ENCODE data around the gene TACR1. TPM values are rescaled to one million over a fixed set of nuclear protein-coding genes. Genes with fewer than 3 reads are reported as not detected.

TACR1 gene
- total and polyA plus RNA-seq, 2 donors from 2014 or later, result 0.49 to 5.1 TPM

GRCh38 chr2:75066121-75066902 is 133.0 kb downstream of the TACR1 start:
- DNase-seq (no peak), FAIRE-seq (no peak)
- Histone ChIP-seq H3K36me3 (ENCODE audit: control insufficient read depth in 2 of 3, insufficient read depth in 3 of 3, low read length in 3 of 3) (no peaks in the 10 kb centered on the region), H3K27ac (ENCODE audit: low read depth in 2 of 2, low read length in 2 of 2) (no peak overlapping the region), H3K9ac (ENCODE audit: low read length in 3 of 3) (no peak overlapping the region), H3K9me3 (ENCODE audit: control insufficient read depth in 2 of 3, insufficient read depth in 1 of 3, low read length in 3 of 3) (no peaks in the 10 kb centered on the region), H3K4me3 (ENCODE audit: low read length in 3 of 3) (no peak overlapping the region), H3K27me3 (ENCODE audit: control insufficient read depth, insufficient read depth, low read length) (no peaks in the 10 kb centered on the region), H3K4me1 (ENCODE audit: control insufficient read depth in 2 of 3, insufficient read depth in 2 of 3, low read depth in 1 of 3, low read length in 3 of 3) (no peaks in the 10 kb centered on the region)
- intact Hi-C loops (cut with DNase I), result no loop called here
- no peak for TF ChIP-seq CTCF (IDR thresholded peaks at IDR 0.05; ENCODE audit: borderline replicate concordance, extremely low read depth, insufficient read depth)

GRCh38 chr2:75065402-75066008 is 133.8 kb downstream of the TACR1 start:
- DNase-seq, result no peak
- Histone ChIP-seq H3K27me3 (ENCODE audit: control insufficient read depth, insufficient read depth, low read length) (no peaks in the 10 kb centered on the region), H3K9ac (ENCODE audit: low read length in 3 of 3) (no peak overlapping the region), H3K27ac (ENCODE audit: low read depth in 2 of 2, low read length in 2 of 2) (no peak overlapping the region), H3K9me3 (ENCODE audit: control insufficient read depth in 2 of 3, insufficient read depth in 1 of 3, low read length in 3 of 3) (no peaks in the 10 kb centered on the region), H3K36me3 (ENCODE audit: control insufficient read depth in 2 of 3, insufficient read depth in 3 of 3, low read length in 3 of 3) (no peaks in the 10 kb centered on the region), H3K4me3 (ENCODE audit: low read length in 3 of 3) (no peak overlapping the region), H3K4me1 (ENCODE audit: control insufficient read depth in 2 of 3, insufficient read depth in 2 of 3, low read depth in 1 of 3, low read length in 3 of 3) (no peaks in the 10 kb centered on the region)
- no peak for FAIRE-seq
- no peak for TF ChIP-seq CTCF (IDR thresholded peaks at IDR 0.05; ENCODE audit: borderline replicate concordance, extremely low read depth, insufficient read depth)
- intact Hi-C loops (cut with DNase I), result no loop called here

- DNase-seq, result peak in 4 of 5 donors; percentile 74 to 80 (median 78)
Measured at GRCh38 chr2:75064691-75065396, 134.5 kb downstream of the TACR1 start.

More at GRCh38 chr2:75064691-75065396, 134.5 kb downstream of the TACR1 start:
- Histone ChIP-seq H3K4me1 (ENCODE audit: control insufficient read depth in 2 of 3, insufficient read depth in 2 of 3, low read depth in 1 of 3, low read length in 3 of 3) (no peaks in the 10 kb centered on the region), H3K4me3 (ENCODE audit: low read length in 3 of 3) (no peak overlapping the region), H3K9me3 (ENCODE audit: control insufficient read depth in 2 of 3, insufficient read depth in 1 of 3, low read length in 3 of 3) (no peaks in the 10 kb centered on the region), H3K27ac (ENCODE audit: low read depth in 2 of 2, low read length in 2 of 2) (no peak overlapping the region), H3K9ac (ENCODE audit: low read length in 3 of 3) (no peak overlapping the region), H3K36me3 (ENCODE audit: control insufficient read depth in 2 of 3, insufficient read depth in 3 of 3, low read length in 3 of 3) (no peaks in the 10 kb centered on the region), H3K27me3 (ENCODE audit: control insufficient read depth, insufficient read depth, low read length) (no peaks in the 10 kb centered on the region)
- intact Hi-C loops (cut with DNase I), result no loop called here
- TF ChIP-seq CTCF (IDR thresholded peaks at IDR 0.05; ENCODE audit: borderline replicate concordance, extremely low read depth, insufficient read depth), result peak; percentile 68
- no peak for FAIRE-seq

Data from kidney (tissue), 14 donors.